ENCODE results near the gene PTPN22.

Gene PTPN22

GRCh38 chr1:113808450-113809195, 62.9 kb downstream of the PTPN22 start:
- TF ChIP-seq GATA2 (IDR thresholded peaks at IDR 0.05; ENCODE audit: low read depth, low read length) (no peak), GATA3 (IDR thresholded peaks at IDR 0.05; ENCODE audit: low read depth, low read length) (no peak)

GRCh38 chr1:113805639-113806038, 65.9 kb downstream of the PTPN22 start:
- no peak for TF ChIP-seq GATA2 (IDR thresholded peaks at IDR 0.05; ENCODE audit: low read depth, low read length)
- TF ChIP-seq GATA3 (IDR thresholded peaks at IDR 0.05; ENCODE audit: low read depth, low read length), result no peak

- TF ChIP-seq GATA3 (IDR thresholded peaks at IDR 0.05; ENCODE audit: low read depth, low read length) (no peak), GATA2 (IDR thresholded peaks at IDR 0.05; ENCODE audit: low read depth, low read length) (no peak)
Observed at GRCh38 chr1:113805256-113805531, 66.3 kb downstream of the PTPN22 start.

- no peak for TF ChIP-seq GATA2 (IDR thresholded peaks at IDR 0.05; ENCODE audit: low read depth, low read length)
- no peak; the same call in 1 of the 2 replicates for TF ChIP-seq GATA3 (IDR thresholded peaks at IDR 0.05; ENCODE audit: low read depth, low read length)
Observed at GRCh38 chr1:113804421-113805255, 66.9 kb downstream of the PTPN22 start.

GRCh38 chr1:113802367-113803007, 69.0 kb downstream of the PTPN22 start:
- TF ChIP-seq GATA3 (IDR thresholded peaks at IDR 0.05; ENCODE audit: low read depth, low read length) (no peak), GATA2 (IDR thresholded peaks at IDR 0.05; ENCODE audit: low read depth, low read length) (no peak)

GRCh38 chr1:113800487-113800886, 71.0 kb downstream of the PTPN22 start:
- TF ChIP-seq GATA3 (IDR thresholded peaks at IDR 0.05; ENCODE audit: low read depth, low read length) (no peak), GATA2 (IDR thresholded peaks at IDR 0.05; ENCODE audit: low read depth, low read length) (no peak)

GRCh38 chr1:113797472-113797871, 74.0 kb downstream of the PTPN22 start:
- TF ChIP-seq GATA3 (IDR thresholded peaks at IDR 0.05; ENCODE audit: low read depth, low read length) (no peak), GATA2 (IDR thresholded peaks at IDR 0.05; ENCODE audit: low read depth, low read length) (no peak)

- no peak for TF ChIP-seq GATA3 (IDR thresholded peaks at IDR 0.05; ENCODE audit: low read depth, low read length)
- TF ChIP-seq GATA2 (IDR thresholded peaks at IDR 0.05; ENCODE audit: low read depth, low read length), result no peak
Observed at GRCh38 chr1:113793878-113794834, 77.4 kb downstream of the PTPN22 start.

GRCh38 chr1:113792986-113793385, 78.5 kb downstream of the PTPN22 start:
- TF ChIP-seq GATA2 (IDR thresholded peaks at IDR 0.05; ENCODE audit: low read depth, low read length) (no peak), GATA3 (IDR thresholded peaks at IDR 0.05; ENCODE audit: low read depth, low read length) (no peak)

GRCh38 chr1:113792471-113792870, 79.0 kb downstream of the PTPN22 start:
- TF ChIP-seq GATA3 (IDR thresholded peaks at IDR 0.05; ENCODE audit: low read depth, low read length) (no peak), GATA2 (IDR thresholded peaks at IDR 0.05; ENCODE audit: low read depth, low read length) (no peak)

GRCh38 chr1:113788802-113789201, 82.7 kb downstream of the PTPN22 start:
- TF ChIP-seq GATA2 (IDR thresholded peaks at IDR 0.05; ENCODE audit: low read depth, low read length) (no peak), GATA3 (IDR thresholded peaks at IDR 0.05; ENCODE audit: low read depth, low read length) (no peak)

GRCh38 chr1:113787663-113788062, 83.8 kb downstream of the PTPN22 start:
- no peak for TF ChIP-seq GATA2 (IDR thresholded peaks at IDR 0.05; ENCODE audit: low read depth, low read length)
- TF ChIP-seq GATA3 (IDR thresholded peaks at IDR 0.05; ENCODE audit: low read depth, low read length), result no peak

- no peak for TF ChIP-seq GATA2 (IDR thresholded peaks at IDR 0.05; ENCODE audit: low read depth, low read length)
- no peak for TF ChIP-seq GATA3 (IDR thresholded peaks at IDR 0.05; ENCODE audit: low read depth, low read length)
Observed at GRCh38 chr1:113786069-113786468, 85.4 kb downstream of the PTPN22 start.

Measured in SH-SY5Y (cell line).